WERI-Rb-1 (cell line): ENCODE results near the gene ZNF511.

Experiments
- DNase-seq: peaks from one replicate; pipeline ENCODE4 v3.0.0-alpha.2; 2020
- H3K27ac ChIP-seq: fragments of 250-450 bp; sonication (Bioruptor Pico); 2 replicates; pipeline ENCODE4 v1.5.1; 2020; ENCODE audit warnings: mild to moderate bottlenecking, moderate library complexity
- H3K27me3 ChIP-seq: fragments of 250-450 bp; sonication (Bioruptor Pico); 2 replicates; pipeline ENCODE4 v1.5.1; 2021; ENCODE audit warnings: mild to moderate bottlenecking, low read depth, moderate library complexity; ENCODE audit not compliant: insufficient read depth, severe bottlenecking
- H3K36me3 ChIP-seq: fragments of 250-450 bp; sonication (Bioruptor Pico); 2 replicates; pipeline ENCODE4 v1.5.1; 2020; ENCODE audit warnings: mild to moderate bottlenecking, moderate library complexity
- H3K4me3 ChIP-seq: 2 replicates; pipeline ENCODE4 v1.5.1; 2011; ENCODE audit warnings: low read depth, mild to moderate bottlenecking, control low read depth, low read length
- H3K9me3 ChIP-seq: fragments of 250-450 bp; sonication (Bioruptor Pico); 2 replicates; pipeline ENCODE4 v1.5.1; 2021; ENCODE audit warnings: mild to moderate bottlenecking, moderate library complexity; ENCODE audit not compliant: severe bottlenecking
- CTCF ChIP-seq: IDR thresholded peaks from 2 replicates; pipeline ENCODE4 v1.5.1; 2011; ENCODE audit warnings: low read depth, mild to moderate bottlenecking, control low read depth, inconsistent platforms, low read length

ZNF511 gene

DNA sequence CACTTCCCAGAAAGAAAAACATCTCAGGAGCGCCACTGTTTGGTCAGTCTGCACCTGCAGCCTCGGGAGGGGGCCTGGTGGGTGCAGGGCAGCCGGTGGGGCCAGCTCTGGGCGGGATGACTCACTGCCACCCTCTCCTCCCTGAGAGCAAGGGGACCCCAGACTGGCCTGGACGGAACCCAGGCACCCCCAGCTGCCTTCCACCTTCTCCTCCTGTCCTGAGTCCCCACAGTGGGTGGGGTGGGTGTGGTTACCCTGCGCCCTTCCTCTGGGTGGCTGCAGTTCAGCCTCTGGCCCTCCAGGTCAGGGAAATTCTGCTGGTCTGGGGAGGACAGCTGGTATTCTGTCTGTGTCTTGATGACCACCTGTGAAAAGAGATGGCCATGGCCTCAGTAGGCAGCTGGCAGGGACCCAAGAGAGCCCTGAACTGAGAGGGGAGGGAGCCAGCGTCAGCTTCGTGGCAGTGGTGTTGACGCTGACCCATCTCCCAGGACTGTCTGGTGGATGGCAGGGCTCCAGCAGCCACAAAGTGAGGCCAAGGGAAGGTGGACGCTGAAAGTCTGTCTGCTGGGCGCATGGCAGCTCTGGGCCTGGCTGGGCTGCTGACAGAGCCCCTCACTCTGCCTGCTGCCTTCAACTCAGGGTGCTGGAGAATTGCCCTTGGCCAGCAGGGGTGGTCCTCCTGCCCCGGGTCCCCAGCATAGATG lies 19.1 kb downstream of the ZNF511 start:
- no peak for DNase-seq
- Histone ChIP-seq H3K27me3 (peaks cover 14% of the 10 kb centered on the region), H3K36me3 (no peaks in the 10 kb centered on the region)

GRCh38 chr10:133328358-133329343 lies 19.9 kb downstream of the ZNF511 start:
- Histone ChIP-seq H3K9me3 (peaks cover 7% of the 10 kb centered on the region), H3K27me3 (peaks cover 15% of the 10 kb centered on the region), H3K4me3 (no peak overlapping the region), H3K27ac (no peak overlapping the region), H3K36me3 (no peaks in the 10 kb centered on the region)
- TF ChIP-seq CTCF = no peak
- DNase-seq = no peak

More for the DNA sequence above, 19.1 kb downstream of the ZNF511 start:
- no peak for TF ChIP-seq CTCF
- Histone ChIP-seq H3K27ac (no peak overlapping the region), H3K9me3 (peaks cover 5% of the 10 kb centered on the region), H3K4me3 (no peak overlapping the region)

DNA sequence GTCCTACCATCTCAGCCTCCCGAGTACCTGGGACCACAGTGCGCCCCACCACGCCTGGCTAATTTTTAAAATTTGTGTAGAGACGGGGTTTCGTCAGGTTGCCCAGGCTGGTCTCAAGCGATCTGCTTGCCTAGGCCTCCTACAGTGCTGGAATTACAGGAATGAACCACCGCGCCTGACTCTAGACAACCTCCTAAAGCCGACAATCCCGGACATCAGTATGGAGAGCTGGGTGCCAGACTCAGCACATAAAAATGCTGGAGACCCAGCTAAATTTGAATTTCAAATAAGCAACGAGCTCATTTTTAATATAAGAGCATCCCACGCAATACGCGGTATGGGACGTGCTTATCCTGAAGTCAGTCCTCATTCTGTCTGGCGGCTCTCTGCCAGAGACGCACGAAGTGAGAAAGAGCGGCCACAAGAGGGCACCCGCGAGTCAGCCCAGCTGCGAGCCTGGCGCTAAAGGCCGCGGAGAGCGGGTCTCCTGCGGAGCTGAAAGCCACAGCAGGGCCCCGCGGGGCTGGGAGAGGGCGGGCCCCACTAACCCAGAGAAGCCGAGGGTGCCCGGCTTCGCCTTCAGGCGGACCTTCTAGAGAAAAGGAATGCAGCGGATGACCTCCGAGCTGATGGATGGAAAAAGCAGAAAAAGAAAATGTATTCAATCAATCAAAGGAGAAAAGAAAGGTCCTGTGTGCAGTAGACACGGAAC lies 20.9 kb downstream of the ZNF511 start:
- Histone ChIP-seq H3K4me3 (peak overlapping the region; percentile 16; the same call in 1 of the 2 replicates), H3K27me3 (peaks cover 17% of the 10 kb centered on the region)
- peak; percentile 92 for TF ChIP-seq CTCF

DNA sequence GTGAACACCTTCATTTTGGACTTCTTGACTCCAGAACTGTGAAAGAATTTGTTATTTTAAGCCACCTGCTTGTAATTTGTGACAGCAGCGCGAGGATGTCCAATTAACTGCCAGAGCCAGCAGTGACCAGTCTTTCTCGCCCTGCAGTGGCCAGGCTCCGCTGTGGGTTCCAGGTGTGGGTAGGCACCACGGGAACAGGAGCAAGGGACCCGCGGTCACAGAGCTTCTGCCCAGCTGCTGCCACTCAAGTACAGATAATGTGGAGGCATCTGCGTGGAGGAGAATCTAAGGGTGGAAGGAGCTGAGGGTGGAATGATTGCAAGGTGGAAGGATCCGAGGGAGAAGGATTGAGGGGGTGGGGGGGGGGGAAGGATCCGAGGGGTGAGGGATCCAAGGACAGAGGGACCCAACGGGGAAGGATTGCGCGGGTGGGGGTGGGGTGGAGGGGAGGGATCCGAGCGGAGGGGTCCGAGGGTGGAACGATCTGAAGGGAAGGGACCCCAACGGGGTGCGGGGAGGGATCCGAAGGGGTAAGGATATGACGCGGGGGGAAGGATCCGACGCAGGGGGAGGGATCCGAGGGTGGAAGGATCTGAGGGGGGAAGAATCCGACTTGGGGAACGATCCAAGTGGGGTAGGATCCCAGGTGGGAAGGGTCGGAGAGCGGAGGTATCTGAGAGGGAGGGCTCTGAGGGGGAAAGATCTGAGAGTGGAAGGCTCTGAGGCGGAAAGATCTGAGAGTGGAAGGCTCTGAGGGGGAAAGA lies 24.4 kb downstream of the ZNF511 start:
- peaks cover 10% of the 10 kb centered on the region for H3K9me3 ChIP-seq
- no peak for TF ChIP-seq CTCF
- H3K36me3 ChIP-seq = no peaks in the 10 kb centered on the region
- DNase-seq = no peak
- no peak overlapping the region for H3K27ac ChIP-seq
- H3K4me3 ChIP-seq = no peak overlapping the region
- peaks cover 48% of the 10 kb centered on the region for H3K27me3 ChIP-seq

More for the DNA sequence above, 20.9 kb downstream of the ZNF511 start:
- H3K27ac ChIP-seq = no peak overlapping the region
- peak; percentile 87 for DNase-seq
- H3K36me3 ChIP-seq = no peaks in the 10 kb centered on the region
- peaks cover 7% of the 10 kb centered on the region for H3K9me3 ChIP-seq
